ENCODE results near the gene USP54. TPM values are rescaled to one million over a fixed set of nuclear protein-coding genes. Genes with fewer than 3 reads are reported as not detected.

The USP54 gene
- total RNA-seq, 1 experiment from 2014 or later, result 37.9 TPM

- no peak overlapping the region for H2BK12ac ChIP-seq (ENCODE audit: insufficient read length, low read depth, low read length)
- H3K4ac ChIP-seq (ENCODE audit: low read depth, low read length), result no peak overlapping the region
- H4K20me1 ChIP-seq (ENCODE audit: control insufficient read depth, insufficient read depth, insufficient read length), result no peaks in the 10 kb centered on the region
- H2BK15ac ChIP-seq (ENCODE audit: low read depth, low read length), result no peak overlapping the region
- no peak overlapping the region for H3K14ac ChIP-seq (ENCODE audit: insufficient read depth, low read length)
- H2BK20ac ChIP-seq (ENCODE audit: low read depth, low read length, poor library complexity, severe bottlenecking), result no peak overlapping the region
- H3K79me2 ChIP-seq (ENCODE audit: insufficient read depth, low read length), result peaks cover 6% of the 10 kb centered on the region; the same call in 1 of the 2 replicates
- peaks cover 6 to 8% of the 10 kb centered on the region in 2 experiments for H3K9me3 Mint-ChIP-seq
- no peak overlapping the region for H3K56ac ChIP-seq (ENCODE audit: insufficient read length, low read depth, low read length)
- H2AFZ ChIP-seq (ENCODE audit: low read length), result no peak overlapping the region
- no peak overlapping the region for H3K27ac ChIP-seq (ENCODE audit: insufficient read length, low read depth, low read length)
- H3K4me3 Mint-ChIP-seq, result peak overlapping the region in 1 of 2 experiments; percentile 21; a peak in 2 of 5 replicates
- H3K36me3 Mint-ChIP-seq (ENCODE audit: insufficient read depth in 1 of 3, low read depth in 3 of 3), result peaks cover 10 to 19% (median 12%) of the 10 kb centered on the region in 3 experiments
- H4K8ac ChIP-seq (replicated peaks; ENCODE audit: insufficient read length, low read depth, low read length), result no peak overlapping the region
- H3T11ph ChIP-seq (ENCODE audit: low read length), result no peak overlapping the region
- no peak overlapping the region for H3K4me2 ChIP-seq (ENCODE audit: insufficient read depth, insufficient read length, low read length)
- no peak overlapping the region for H3K23ac ChIP-seq (ENCODE audit: insufficient read length, low read depth, low read length)
- H3K4me1 Mint-ChIP-seq, result peaks cover 30 to 42% of the 10 kb centered on the region in 2 experiments
- peaks cover 6% of the 10 kb centered on the region for H3K79me1 ChIP-seq (ENCODE audit: insufficient read depth, low read depth, low read length, poor library complexity, severe bottlenecking)
- peak overlapping the region in 1 of 3 experiments; percentile 62; a peak in 2 of 7 replicates for H3K27ac Mint-ChIP-seq
- no peak overlapping the region for H3K18ac ChIP-seq (ENCODE audit: insufficient read length, low read depth, low read length)
- H4K5ac ChIP-seq (ENCODE audit: insufficient read length, low read depth, low read length), result no peak overlapping the region
- H2BK120ac ChIP-seq (ENCODE audit: low read depth, low read length, poor library complexity, severe bottlenecking), result no peak overlapping the region
- no peak overlapping the region for H4K91ac ChIP-seq (ENCODE audit: insufficient read length, low read depth, low read length)
- H3K4me1 ChIP-seq (ENCODE audit: insufficient read depth, low read length), result no peaks in the 10 kb centered on the region; the same call in 1 of the 2 replicates
- H3K23me2 ChIP-seq (ENCODE audit: insufficient read length, low read depth, low read length, poor library complexity, severe bottlenecking), result no peaks in the 10 kb centered on the region
- H3K9me3 ChIP-seq (ENCODE audit: control insufficient read depth, low read depth, low read length), result no peaks in the 10 kb centered on the region
- DNase-seq, result no peak
- H3K9ac ChIP-seq (ENCODE audit: extremely low read depth, insufficient read length, low read length), result no peak overlapping the region
- no peak for TF ChIP-seq CTCF (conservative IDR thresholded peaks at IDR 0.05)
- H3K27me3 ChIP-seq (ENCODE audit: insufficient read depth, low read length), result no peaks in the 10 kb centered on the region
- 100% methylated on average over 1 of the region's 3 CpGs for WGBS (ENCODE audit: extremely low coverage, insufficient read length, low lambda C conversion rate)
- H2AK5ac ChIP-seq (ENCODE audit: insufficient read length, low read length), result no peak overlapping the region
- H3K27me3 Mint-ChIP-seq (ENCODE audit: low read depth), result no peaks in the 10 kb centered on the region
- H2BK5ac ChIP-seq (ENCODE audit: insufficient read length, low read length), result no peak overlapping the region
Measured at GRCh38 chr10:73589563-73590126, 1.5 kb downstream of the USP54 start.

Measured in H9 (cell line).